Measurements from ENCODE around the gene FRMD6. TPM values are rescaled to one million over a fixed set of nuclear protein-coding genes. Genes with fewer than 3 reads are reported as not detected.

FRMD6 gene
- total RNA-seq, 1 donor from 2014 or later, result 16.9 TPM

- H3K27me3 Mint-ChIP-seq (ENCODE audit: unreplicated experiment), result peaks cover 2% of the 10 kb centered on the region
- TF ChIP-seq, protein P1, sequence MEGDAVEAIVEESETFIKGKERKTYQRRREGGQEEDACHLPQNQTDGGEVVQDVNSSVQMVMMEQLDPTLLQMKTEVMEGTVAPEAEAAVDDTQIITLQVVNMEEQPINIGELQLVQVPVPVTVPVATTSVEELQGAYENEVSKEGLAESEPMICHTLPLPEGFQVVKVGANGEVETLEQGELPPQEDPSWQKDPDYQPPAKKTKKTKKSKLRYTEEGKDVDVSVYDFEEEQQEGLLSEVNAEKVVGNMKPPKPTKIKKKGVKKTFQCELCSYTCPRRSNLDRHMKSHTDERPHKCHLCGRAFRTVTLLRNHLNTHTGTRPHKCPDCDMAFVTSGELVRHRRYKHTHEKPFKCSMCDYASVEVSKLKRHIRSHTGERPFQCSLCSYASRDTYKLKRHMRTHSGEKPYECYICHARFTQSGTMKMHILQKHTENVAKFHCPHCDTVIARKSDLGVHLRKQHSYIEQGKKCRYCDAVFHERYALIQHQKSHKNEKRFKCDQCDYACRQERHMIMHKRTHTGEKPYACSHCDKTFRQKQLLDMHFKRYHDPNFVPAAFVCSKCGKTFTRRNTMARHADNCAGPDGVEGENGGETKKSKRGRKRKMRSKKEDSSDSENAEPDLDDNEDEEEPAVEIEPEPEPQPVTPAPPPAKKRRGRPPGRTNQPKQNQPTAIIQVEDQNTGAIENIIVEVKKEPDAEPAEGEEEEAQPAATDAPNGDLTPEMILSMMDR (IDR thresholded peaks at IDR 0.05; ENCODE audit: partially characterized antibody, unreplicated experiment), result no peak
- H3K4me1 Mint-ChIP-seq (ENCODE audit: low read depth, unreplicated experiment), result peaks cover 18% of the 10 kb centered on the region
- no peak overlapping the region for H3K27ac Mint-ChIP-seq (ENCODE audit: unreplicated experiment)
- no peak overlapping the region for H3K4me3 Mint-ChIP-seq (ENCODE audit: unreplicated experiment)
- no peak for DNase-seq
- H3K36me3 Mint-ChIP-seq (ENCODE audit: unreplicated experiment), result peaks cover 10% of the 10 kb centered on the region
- H3K9me3 Mint-ChIP-seq (ENCODE audit: unreplicated experiment), result peaks cover 2% of the 10 kb centered on the region
Observed at GRCh38 chr14:51661504-51661903, 9.8 kb downstream of the FRMD6 start.

GRCh38 chr14:51663783-51664326 is 12.1 kb downstream of the FRMD6 start:
- H3K27ac Mint-ChIP-seq (ENCODE audit: unreplicated experiment), result no peak overlapping the region

DNA sequence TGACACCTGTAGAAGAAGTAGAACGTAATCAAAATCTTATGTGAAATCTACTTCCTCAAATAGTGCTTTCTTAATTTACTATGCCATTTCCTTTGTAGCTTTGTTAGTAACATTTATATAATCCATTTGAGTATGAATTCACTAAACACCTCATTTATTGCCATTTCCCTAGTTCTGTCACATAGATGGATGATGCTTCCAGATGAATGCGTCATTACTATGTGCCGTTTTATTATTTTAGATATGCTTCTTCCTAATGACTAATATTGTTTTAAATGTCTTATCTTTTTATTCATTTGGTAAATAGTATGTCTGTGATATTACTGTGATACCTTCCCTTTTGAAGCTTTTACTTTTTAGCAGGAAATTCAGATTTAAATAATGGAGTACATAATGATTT is 14.4 kb downstream of the FRMD6 start:
- H3K9me3 Mint-ChIP-seq (ENCODE audit: unreplicated experiment), result peaks cover 2% of the 10 kb centered on the region
- H3K4me1 Mint-ChIP-seq (ENCODE audit: low read depth, unreplicated experiment), result no peaks in the 10 kb centered on the region
- DNase-seq, result no peak
- H3K27me3 Mint-ChIP-seq (ENCODE audit: unreplicated experiment), result peaks cover 2% of the 10 kb centered on the region
- H3K27ac Mint-ChIP-seq (ENCODE audit: unreplicated experiment), result no peak overlapping the region
- H3K36me3 Mint-ChIP-seq (ENCODE audit: unreplicated experiment), result peaks cover 14% of the 10 kb centered on the region
- TF ChIP-seq, protein P1 (IDR thresholded peaks at IDR 0.05; ENCODE audit: partially characterized antibody, unreplicated experiment), result no peak
- no peak overlapping the region for H3K4me3 Mint-ChIP-seq (ENCODE audit: unreplicated experiment)

More at GRCh38 chr14:51663783-51664326, 12.1 kb downstream of the FRMD6 start:
- peaks cover 2% of the 10 kb centered on the region for H3K9me3 Mint-ChIP-seq (ENCODE audit: unreplicated experiment)
- TF ChIP-seq, protein P1 (IDR thresholded peaks at IDR 0.05; ENCODE audit: partially characterized antibody, unreplicated experiment), result no peak
- DNase-seq, result no peak
- peaks cover 8% of the 10 kb centered on the region for H3K4me1 Mint-ChIP-seq (ENCODE audit: low read depth, unreplicated experiment)
- no peak overlapping the region for H3K4me3 Mint-ChIP-seq (ENCODE audit: unreplicated experiment)
- peaks cover 10% of the 10 kb centered on the region for H3K36me3 Mint-ChIP-seq (ENCODE audit: unreplicated experiment)
- H3K27me3 Mint-ChIP-seq (ENCODE audit: unreplicated experiment), result peaks cover 2% of the 10 kb centered on the region

GRCh38 chr14:51666826-51667225 is 15.1 kb downstream of the FRMD6 start:
- Mint-ChIP-seq H3K27ac (ENCODE audit: unreplicated experiment) (no peak overlapping the region), H3K27me3 (ENCODE audit: unreplicated experiment) (peaks cover 2% of the 10 kb centered on the region), H3K4me3 (ENCODE audit: unreplicated experiment) (no peak overlapping the region), H3K36me3 (ENCODE audit: unreplicated experiment) (peaks cover 14% of the 10 kb centered on the region), H3K9me3 (ENCODE audit: unreplicated experiment) (peaks cover 2% of the 10 kb centered on the region), H3K4me1 (ENCODE audit: low read depth, unreplicated experiment) (no peaks in the 10 kb centered on the region)
- no peak for DNase-seq
- TF ChIP-seq, protein P1 (IDR thresholded peaks at IDR 0.05; ENCODE audit: partially characterized antibody, unreplicated experiment), result no peak

GRCh38 chr14:51668870-51669269 is 17.2 kb downstream of the FRMD6 start:
- H3K27ac Mint-ChIP-seq (ENCODE audit: unreplicated experiment), result no peak overlapping the region
- H3K4me1 Mint-ChIP-seq (ENCODE audit: low read depth, unreplicated experiment), result no peaks in the 10 kb centered on the region
- H3K9me3 Mint-ChIP-seq (ENCODE audit: unreplicated experiment), result no peaks in the 10 kb centered on the region
- H3K27me3 Mint-ChIP-seq (ENCODE audit: unreplicated experiment), result peaks cover 2% of the 10 kb centered on the region
- TF ChIP-seq, protein P1 (IDR thresholded peaks at IDR 0.05; ENCODE audit: partially characterized antibody, unreplicated experiment), result no peak
- no peak for DNase-seq
- H3K4me3 Mint-ChIP-seq (ENCODE audit: unreplicated experiment), result no peak overlapping the region
- H3K36me3 Mint-ChIP-seq (ENCODE audit: unreplicated experiment), result peaks cover 10% of the 10 kb centered on the region

Data from glutamatergic neuron (in vitro differentiated cells).